ENCODE data around the gene SPP2. TPM values are rescaled to one million over a fixed set of nuclear protein-coding genes. Genes with fewer than 3 reads are reported as not detected.

The SPP2 gene
- total RNA-seq, 2 donors from 2014 or later, result not detected

DNA sequence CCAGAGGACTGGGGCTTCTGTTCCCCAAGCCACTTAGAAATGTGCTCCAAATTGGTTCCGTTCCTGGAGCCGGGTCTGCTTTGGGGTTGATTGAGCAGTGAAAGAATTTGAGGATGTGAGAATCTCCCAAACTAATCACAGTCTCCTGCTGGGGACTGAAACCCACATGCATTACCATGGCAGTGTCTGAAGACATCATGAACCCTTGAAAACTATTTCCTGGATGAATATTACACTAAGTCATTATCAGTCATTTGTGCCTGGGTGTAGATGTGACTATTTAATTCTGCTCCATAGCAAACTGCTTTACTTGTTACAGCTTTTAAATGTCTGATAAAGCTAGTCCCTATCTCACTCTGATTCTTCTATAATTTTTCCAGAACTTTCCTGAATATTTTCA is 27.6 kb downstream of the SPP2 start:
- H3K36me3 ChIP-seq, result no peaks in the 10 kb centered on the region
- H3K27ac ChIP-seq, result no peak overlapping the region
- H3K9me3 ChIP-seq, result no peaks in the 10 kb centered on the region
- no peaks in the 10 kb centered on the region for H3K27me3 ChIP-seq
- TF ChIP-seq, protein P1, sequence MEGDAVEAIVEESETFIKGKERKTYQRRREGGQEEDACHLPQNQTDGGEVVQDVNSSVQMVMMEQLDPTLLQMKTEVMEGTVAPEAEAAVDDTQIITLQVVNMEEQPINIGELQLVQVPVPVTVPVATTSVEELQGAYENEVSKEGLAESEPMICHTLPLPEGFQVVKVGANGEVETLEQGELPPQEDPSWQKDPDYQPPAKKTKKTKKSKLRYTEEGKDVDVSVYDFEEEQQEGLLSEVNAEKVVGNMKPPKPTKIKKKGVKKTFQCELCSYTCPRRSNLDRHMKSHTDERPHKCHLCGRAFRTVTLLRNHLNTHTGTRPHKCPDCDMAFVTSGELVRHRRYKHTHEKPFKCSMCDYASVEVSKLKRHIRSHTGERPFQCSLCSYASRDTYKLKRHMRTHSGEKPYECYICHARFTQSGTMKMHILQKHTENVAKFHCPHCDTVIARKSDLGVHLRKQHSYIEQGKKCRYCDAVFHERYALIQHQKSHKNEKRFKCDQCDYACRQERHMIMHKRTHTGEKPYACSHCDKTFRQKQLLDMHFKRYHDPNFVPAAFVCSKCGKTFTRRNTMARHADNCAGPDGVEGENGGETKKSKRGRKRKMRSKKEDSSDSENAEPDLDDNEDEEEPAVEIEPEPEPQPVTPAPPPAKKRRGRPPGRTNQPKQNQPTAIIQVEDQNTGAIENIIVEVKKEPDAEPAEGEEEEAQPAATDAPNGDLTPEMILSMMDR (IDR thresholded peaks at IDR 0.05), result no peak
- H3K4me3 ChIP-seq, result no peak overlapping the region
- DNase-seq (ENCODE audit: low spot score), result no peak
- H3K4me1 ChIP-seq, result no peaks in the 10 kb centered on the region

DNA sequence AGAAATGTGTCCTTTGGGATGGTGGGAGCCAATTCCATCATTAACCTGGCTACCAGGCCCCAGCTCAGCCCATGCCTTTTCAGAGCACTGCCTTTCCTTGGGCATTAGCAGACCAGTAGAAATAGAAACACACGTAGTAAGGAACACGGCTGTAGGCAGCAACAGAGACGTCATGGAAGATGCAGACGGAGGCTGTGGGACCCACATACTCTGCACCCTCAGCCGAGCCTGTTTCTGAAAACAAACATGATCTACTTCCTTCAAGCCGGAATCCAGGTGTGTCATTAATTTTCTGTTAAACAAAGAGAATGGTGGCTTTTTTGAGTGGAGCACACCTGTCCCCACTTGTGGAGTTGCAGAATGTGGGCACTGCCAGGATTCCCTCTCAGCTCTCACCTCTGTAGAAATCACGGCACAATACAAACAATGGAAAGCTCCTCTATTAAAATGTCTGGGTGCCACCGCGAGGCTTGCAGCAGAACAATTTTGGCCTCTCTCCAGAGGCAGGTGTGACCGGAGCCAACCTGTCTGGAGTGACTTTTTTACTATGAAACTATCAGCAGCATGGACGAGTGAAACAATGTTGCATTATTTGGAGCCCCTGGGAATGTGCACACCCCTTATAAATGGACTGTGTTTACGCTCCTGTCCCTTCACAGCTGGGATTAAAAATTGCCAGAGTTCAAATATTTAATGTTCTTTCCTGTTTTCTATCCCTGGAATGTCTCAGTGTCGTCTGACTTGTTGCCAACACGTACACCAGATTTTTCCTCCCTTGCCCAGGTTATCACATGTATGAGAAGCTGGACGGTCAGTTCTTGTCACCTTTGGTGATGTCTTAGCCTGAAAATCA is 31.7 kb downstream of the SPP2 start:
- TF ChIP-seq, protein P1 (IDR thresholded peaks at IDR 0.05), result no peak
- Histone ChIP-seq H3K27ac (no peak overlapping the region), H3K4me1 (no peaks in the 10 kb centered on the region), H3K4me3 (no peak overlapping the region), H3K27me3 (no peaks in the 10 kb centered on the region), H3K9me3 (peaks cover 0 to 4% of the 10 kb centered on the region in 2 donors), H3K36me3 (no peaks in the 10 kb centered on the region)
- no peak for DNase-seq (ENCODE audit: low spot score)

DNA sequence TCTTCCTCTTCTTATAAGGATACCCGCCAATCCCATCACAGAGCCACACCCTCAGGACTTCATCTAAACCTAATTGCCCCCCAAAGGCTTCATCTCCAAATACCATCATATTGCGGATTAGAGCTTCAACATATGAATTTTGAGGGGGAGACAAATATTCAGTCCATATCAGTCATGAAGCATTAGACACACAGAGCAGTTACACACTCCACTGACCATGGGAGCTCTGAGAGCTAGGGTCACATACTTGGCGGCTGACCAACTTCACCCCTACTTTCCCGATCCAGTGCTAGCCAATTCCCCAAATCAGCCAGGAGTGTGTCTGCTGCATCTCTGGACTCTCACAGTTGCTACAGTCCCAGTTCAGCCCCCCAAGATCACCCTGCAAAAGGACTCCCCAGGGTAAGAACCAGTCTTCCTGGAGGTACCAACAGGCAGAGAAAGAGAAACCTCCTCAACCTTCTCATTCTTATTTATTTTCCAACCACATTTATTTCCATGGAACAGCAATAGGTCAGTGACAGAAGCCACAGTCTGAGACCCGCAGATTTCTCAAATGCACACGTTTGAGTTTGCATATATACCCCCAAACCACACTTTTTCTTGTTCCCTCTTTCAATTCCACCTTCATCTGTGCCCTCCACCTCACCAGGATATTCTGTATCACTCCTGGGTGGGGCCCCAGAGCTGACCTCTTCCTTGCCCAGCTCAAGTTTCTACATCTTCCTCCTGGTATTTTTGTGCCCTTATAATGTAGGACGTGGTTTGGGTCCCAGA is 33.3 kb downstream of the SPP2 start:
- peaks cover 0 to 20% of the 10 kb centered on the region in 2 donors for H3K9me3 ChIP-seq
- no peaks in the 10 kb centered on the region for H3K36me3 ChIP-seq
- TF ChIP-seq, protein P1 (IDR thresholded peaks at IDR 0.05), result no peak
- no peaks in the 10 kb centered on the region for H3K4me1 ChIP-seq
- no peak for DNase-seq (ENCODE audit: low spot score)
- H3K4me3 ChIP-seq, result no peak overlapping the region
- no peak overlapping the region for H3K27ac ChIP-seq
- H3K27me3 ChIP-seq, result no peaks in the 10 kb centered on the region

DNA sequence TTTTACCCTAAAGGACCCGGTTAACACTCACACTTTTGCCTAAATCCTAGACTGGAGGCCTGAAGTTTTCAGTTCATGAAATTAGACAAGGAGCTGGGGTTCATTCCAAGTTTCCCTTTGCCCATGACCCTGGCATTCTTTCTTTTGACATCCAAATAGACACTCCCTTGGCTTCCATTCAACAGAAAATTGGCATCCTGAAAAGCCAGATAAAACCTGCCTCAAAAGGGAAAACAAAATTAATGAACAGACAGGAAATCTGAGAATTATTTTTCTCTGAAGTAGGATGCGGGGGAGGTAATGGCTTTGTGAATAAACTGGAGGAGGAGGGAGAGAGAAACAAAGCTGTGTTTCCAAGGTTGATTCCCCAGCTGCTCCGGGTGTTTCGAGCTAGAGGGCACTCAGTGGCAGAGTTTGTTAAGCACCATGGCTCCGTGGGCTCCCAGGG is 41.0 kb downstream of the SPP2 start:
- no peak overlapping the region for H3K4me3 ChIP-seq
- H3K9me3 ChIP-seq, result peaks cover 0 to 24% of the 10 kb centered on the region in 2 donors
- no peak for DNase-seq (ENCODE audit: low spot score)
- no peaks in the 10 kb centered on the region for H3K27me3 ChIP-seq
- no peaks in the 10 kb centered on the region for H3K4me1 ChIP-seq
- no peak overlapping the region for H3K27ac ChIP-seq
- TF ChIP-seq, protein P1 (IDR thresholded peaks at IDR 0.05), result no peak
- no peaks in the 10 kb centered on the region for H3K36me3 ChIP-seq

DNA sequence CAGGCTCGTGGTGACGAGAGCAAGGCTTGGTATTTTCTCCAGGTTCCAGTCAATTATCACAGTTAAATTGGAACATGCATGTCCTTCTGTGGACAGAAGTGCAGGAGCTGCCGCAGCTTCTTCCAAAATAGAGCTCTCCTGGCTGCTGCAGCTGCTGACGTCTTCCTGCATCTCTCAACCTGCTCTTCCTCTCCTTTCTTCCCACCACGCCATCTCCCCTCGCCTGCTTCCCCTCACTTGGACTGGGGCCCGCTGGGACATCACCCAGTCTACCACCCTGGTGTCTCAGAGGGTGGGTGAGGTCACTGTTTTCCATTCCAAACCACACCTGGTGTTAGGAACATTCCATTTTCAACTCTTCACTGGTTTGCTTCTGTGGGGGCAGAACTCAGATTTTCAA is 41.4 kb downstream of the SPP2 start:
- Histone ChIP-seq H3K27ac (no peak overlapping the region), H3K36me3 (no peaks in the 10 kb centered on the region), H3K9me3 (peaks cover 0 to 23% of the 10 kb centered on the region in 2 donors), H3K27me3 (no peaks in the 10 kb centered on the region), H3K4me1 (no peaks in the 10 kb centered on the region), H3K4me3 (no peak overlapping the region)
- TF ChIP-seq, protein P1 (IDR thresholded peaks at IDR 0.05), result no peak
- DNase-seq (ENCODE audit: low spot score), result no peak

All from right atrium auricular region (tissue), 2 donors.